GM18498 (cell line): Measurements from ENCODE around the gene RABGAP1L.
"Not testable (repeated sequence)": the region's sequence is repeated elsewhere in the genome, so short reads cannot be mapped to it uniquely, and the experiment has no call there.

Source experiments
- ATAC-seq: cut with Tn5 transposase; IDR thresholded peaks from one replicate; pipeline ENCODE4 v1.9.1; 2021; ENCODE audit warnings: mild to moderate bottlenecking, moderate library complexity; ENCODE audit not compliant: unreplicated experiment

The RABGAP1L gene

GRCh38 chr1:174289644-174290310, 130.5 kb downstream of the RABGAP1L start:
- no peak for ATAC-seq

DNA sequence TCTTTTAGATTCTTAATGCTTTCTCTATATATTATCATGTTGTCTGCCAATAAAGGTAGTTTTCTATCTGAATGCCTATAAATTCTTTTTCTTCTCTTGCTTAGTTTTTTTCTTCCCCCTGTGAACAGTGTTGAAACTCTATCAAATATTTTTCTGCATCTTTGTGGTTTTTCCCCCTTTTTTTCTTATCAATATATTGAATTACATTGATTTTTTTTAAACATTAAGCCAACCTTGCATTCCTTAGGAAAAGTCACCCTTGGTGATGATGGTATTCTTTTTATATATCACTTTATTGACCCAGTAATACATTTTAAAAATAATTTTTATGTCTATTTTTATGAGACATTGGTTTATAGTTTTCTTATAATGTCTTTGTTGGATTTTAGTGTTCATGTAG, 131.7 kb downstream of the RABGAP1L start:
- no peak for ATAC-seq

GRCh38 chr1:174296309-174296708, 137.0 kb downstream of the RABGAP1L start:
- ATAC-seq = no peak

DNA sequence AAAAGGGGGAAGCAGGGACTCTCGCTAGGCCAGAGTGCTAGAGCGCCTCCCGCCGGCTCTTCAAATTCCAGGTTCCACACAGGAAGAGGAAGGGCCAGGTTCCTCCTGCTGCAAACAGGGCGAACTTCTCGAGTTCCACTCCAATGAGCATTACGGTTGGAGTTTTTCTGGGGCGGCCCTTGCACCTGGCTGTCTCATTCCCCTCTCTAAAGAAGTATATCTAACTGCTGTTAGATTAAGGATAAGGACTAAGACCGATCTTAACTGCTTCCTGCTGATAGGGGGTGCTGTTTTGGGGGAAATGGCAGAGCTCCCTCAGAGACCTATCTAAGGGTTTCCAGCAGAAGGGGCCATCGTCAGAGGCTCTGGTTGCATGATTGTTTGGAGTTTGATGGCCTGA, 138.0 kb downstream of the RABGAP1L start:
- no peak for ATAC-seq

- ATAC-seq = no peak
These were observed 142.2 kb downstream of the RABGAP1L start for GRCh38 chr1:174301295-174302077.

GRCh38 chr1:174308604-174309003, 149.3 kb downstream of the RABGAP1L start:
- no peak for ATAC-seq

GRCh38 chr1:174309490-174309889, 150.2 kb downstream of the RABGAP1L start:
- ATAC-seq = no peak

DNA sequence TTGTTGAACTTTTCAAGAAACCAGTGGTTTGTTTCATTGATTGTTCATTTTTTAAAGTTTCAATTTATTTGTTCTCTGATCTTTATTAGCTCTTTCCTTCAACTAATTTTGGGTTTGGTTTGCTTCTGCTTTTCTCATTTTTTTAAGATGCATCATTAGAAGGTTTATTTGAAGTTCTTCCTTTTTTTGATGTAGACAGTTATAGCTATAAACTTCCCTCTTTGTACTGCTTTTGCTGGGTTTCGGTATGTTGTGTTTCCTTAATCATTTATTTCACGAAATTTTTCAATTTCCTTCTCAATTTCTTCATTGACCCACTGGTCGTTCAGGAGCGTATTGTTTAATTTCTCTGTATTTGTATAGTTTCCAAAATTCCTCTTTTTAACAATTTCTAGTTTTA, 155.1 kb downstream of the RABGAP1L start:
- ATAC-seq = no peak

DNA sequence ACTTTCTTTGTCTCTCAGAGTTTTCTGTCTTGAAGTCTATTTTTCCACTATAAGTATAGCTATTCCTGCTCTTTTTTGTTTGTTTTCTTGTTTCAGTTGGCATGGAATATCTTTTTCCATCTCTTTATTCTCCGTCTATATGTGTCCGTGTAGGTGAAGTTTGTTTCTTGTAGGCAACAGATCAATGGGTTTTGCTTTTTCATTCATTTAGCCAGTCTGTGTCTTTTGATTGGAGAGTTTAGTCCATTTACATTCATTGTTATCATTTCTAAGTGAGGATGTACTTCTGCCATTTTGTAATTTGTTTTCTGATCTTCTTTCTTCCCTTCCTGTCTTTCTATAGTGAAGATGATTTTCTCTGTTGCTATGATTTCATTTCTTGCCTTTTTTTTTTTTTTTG, 155.9 kb downstream of the RABGAP1L start:
- ATAC-seq = no peak

DNA sequence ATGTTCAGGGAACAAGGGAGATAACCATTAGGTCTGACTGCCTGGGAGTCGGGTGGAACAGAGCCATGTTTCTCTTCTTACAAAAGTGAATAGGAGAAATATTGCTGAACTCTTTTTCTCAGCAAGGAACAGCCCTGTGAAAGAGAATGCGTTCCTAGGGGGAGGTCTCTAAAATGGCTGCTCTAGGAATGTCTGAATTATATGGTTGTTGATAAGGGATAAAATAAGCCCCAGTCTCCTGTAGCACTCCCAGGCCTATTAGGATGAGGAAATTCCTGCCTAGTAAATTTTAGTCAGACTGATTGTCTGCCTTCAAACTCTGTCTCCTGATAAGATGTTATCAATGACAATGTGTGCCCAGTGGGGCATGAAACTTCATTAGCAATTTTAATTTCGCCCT, 161.6 kb downstream of the RABGAP1L start:
- ATAC-seq = not testable (repeated sequence)

GRCh38 chr1:174322202-174322862, 163.0 kb downstream of the RABGAP1L start:
- no peak for ATAC-seq

DNA sequence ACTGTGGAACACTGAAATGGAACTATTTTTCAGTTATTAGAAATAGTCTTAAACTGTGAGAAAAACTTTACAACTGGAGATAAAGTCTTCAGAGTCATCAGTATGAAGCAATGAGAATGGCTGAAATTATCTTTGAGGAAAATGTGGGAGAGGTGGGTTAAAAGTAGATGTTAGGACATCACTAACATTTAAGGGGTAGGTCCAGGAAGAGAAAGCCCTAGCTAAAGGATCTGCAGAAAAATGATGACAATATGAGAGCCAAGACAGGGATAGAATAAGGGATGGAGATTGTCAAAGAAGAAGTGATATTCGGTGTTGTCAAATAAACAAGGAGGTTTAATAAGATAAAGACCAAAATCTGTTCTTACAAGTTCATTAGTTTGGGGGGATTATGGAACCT, 165.2 kb downstream of the RABGAP1L start:
- ATAC-seq = no peak

DNA sequence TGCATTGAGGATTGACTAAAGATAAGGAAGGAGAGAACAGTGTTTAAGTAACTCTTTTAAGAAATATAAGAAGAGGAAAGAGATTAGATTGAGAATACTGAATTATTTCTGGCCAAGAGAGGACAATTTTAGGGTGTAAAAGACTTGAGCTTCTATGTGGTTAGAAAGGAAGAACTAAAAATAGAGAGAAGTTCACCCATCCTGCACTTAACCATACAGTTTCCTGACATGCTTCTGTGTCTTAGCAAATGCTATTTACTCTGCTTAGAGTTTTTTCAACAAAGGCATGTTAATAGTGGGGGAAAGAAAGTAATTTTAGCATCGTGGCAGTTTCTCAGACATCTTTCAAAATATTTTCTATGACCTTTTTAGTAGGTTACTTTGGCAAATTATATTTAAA, 165.6 kb downstream of the RABGAP1L start:
- ATAC-seq = no peak

- ATAC-seq = no peak
These were observed 167.0 kb downstream of the RABGAP1L start for GRCh38 chr1:174326278-174326677.

DNA sequence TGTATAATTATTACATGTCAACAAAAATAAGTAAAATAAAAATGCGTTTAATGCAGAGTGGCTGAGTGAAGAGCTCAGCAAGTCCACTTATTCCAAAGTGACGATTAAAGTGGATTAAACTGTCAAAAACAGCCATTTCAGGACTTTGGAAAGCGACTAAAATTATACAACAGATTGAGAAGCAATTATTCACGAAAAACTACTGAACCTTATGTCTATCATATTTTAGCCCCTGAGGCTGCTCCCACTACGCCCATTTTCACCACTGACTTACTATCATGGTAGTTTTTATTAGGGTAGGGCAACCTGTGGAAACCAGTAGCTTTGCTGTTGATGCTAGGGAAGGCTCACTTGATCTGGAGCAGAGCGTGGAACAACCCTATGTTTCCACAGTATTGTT, 174.1 kb downstream of the RABGAP1L start:
- ATAC-seq = no peak

GRCh38 chr1:174337000-174337681, 177.8 kb downstream of the RABGAP1L start:
- no peak for ATAC-seq

DNA sequence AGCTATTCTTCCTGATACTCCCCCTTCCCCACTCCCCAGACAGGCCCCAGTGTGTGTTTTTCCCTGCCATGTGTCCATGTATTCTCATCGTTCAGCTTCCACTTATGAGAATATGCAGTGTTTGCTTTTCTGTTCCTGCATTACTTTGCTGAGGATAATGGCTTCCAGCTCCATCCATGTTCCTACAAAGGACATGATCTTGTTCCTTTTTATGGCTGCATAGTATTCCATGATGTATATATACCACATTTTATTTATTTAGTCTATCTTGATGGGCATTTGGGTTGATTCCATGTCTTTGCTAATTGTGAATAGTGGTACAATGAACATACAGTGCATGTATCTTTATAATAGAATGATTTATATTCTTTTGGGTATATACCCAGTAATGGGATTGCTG, 181.1 kb downstream of the RABGAP1L start:
- ATAC-seq = not testable (repeated sequence)

GRCh38 chr1:174344162-174344561, 184.8 kb downstream of the RABGAP1L start:
- peak; percentile 87 for ATAC-seq

DNA sequence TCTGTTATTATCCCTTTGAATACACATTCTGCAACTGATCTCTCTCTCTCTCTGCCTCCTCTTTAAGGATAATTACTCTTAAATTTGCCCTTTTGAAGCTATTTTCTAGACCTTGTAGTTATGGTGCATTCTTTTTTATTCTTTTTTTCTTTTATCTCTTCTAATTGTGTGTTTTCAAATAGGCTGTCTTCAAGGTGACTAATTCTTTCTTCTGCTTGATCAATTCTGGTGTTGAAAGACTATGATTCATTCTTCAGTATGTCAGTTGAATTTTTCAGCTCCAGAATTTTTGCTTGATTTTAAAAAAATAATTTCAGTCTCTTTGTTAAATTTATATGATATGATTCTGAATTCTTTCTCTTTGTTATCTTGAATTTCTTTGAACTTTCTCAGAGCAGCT, 192.8 kb downstream of the RABGAP1L start:
- no peak for ATAC-seq

DNA sequence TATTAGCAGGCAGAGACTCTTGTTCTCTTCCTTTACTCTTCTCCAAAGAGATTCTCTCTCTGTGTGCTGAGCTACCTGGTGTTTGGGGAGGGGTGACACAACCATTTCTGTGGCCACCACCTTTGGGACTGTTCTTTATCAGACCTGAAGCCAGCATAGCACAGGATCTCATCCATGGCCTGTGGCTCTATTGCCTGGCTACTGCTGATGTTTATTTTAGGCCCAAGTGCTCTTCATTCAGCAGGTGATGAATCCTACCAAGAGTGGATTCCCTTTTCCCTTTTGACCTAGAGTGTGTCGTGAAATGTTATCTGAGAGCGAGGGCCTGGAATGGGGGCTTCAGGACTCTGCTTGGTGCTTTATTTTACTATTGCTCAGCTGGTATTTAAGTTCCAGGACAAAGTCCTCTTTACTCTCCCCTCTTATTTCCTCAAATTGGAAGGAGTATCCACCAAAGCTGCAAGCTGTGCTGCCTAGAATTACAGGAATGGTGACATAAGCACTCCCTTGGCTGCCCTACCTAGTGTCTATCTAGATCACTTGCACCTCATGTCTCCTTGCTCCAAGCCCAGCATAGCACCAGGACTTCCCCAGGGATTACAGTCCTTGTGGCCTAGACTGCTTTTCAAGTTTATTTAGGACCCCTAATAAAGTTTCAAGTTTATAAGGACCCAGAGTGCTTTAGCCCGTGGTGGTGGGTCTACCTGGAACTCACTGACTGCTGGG, 193.7 kb downstream of the RABGAP1L start:
- ATAC-seq = no peak

DNA sequence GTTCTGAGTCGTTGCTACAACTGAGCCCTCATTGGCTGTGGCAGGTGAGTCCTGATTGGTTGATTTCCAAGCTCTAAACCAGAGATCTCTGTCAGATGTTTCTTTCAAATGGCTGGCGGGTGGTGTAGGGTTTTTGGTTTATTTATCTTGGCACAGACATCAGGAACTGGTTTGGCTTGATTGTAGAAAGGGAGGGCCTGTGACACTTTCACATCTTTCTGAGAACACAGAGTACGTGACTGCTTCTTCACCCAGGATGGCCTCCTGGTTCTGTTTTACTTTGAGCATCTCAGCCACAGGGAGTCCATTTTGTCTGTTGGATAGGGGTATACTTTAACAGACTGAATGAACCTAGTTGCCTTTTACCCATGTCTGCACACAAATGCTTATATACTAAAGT, 199.0 kb downstream of the RABGAP1L start:
- ATAC-seq = no peak
